SK-N-SH treated with all-trans-retinoic acid at 6 μM for 48 hours (cell line): ENCODE measurements around the gene ZMYND8.
"Not testable (repeated sequence)": the region's sequence is repeated elsewhere in the genome, so short reads cannot be mapped to it uniquely, and the experiment has no call there.

ENCODE experiments used
- ATAC-seq: fragments of 200-7000 bp; cut with Tn5 transposase; 3 replicates; pipeline ENCODE4 v1.9.1; 2020; ENCODE audit warnings: mild to moderate bottlenecking, moderate library complexity
- ARNTL ChIP-seq: fragments of 450-650 bp; formaldehyde crosslinking; IDR thresholded peaks from 2 replicates; pipeline ENCODE4 v1.5.0; 2020; ENCODE audit warnings: low read depth, mild to moderate bottlenecking, moderate library complexity, borderline replicate concordance
- BACH2 ChIP-seq: fragments of 250-450 bp; sonication (Bioruptor Pico); IDR thresholded peaks from 2 replicates; pipeline ENCODE4 v1.9.0; 2021; ENCODE audit warnings: mild to moderate bottlenecking, borderline replicate concordance
- CSDC2 ChIP-seq: fragments of 250-450 bp; sonication (Bioruptor Pico); IDR thresholded peaks from 2 replicates; pipeline ENCODE4 v1.5.0; 2020; ENCODE audit warnings: mild to moderate bottlenecking, moderate library complexity
- CSRNP3 ChIP-seq: fragments of 250-450 bp; sonication (Bioruptor Pico); IDR thresholded peaks from 2 replicates; pipeline ENCODE4 v1.5.1; 2021; ENCODE audit warnings: mild to moderate bottlenecking, moderate library complexity
- GLIS3 ChIP-seq: fragments of 250-450 bp; sonication (Bioruptor Pico); IDR thresholded peaks from 2 replicates; pipeline ENCODE4 v1.5.0; 2020; ENCODE audit warnings: mild to moderate bottlenecking, moderate library complexity
- ISL1 ChIP-seq: fragments of 250-450 bp; sonication (Bioruptor Pico); IDR thresholded peaks from 2 replicates; pipeline ENCODE4 v2.1.2; 2022; ENCODE audit warnings: mild to moderate bottlenecking, moderate library complexity
- OSR1 ChIP-seq: fragments of 250-450 bp; sonication (Bioruptor Pico); IDR thresholded peaks from 2 replicates; pipeline ENCODE4 v1.8.0; 2022; ENCODE audit warnings: moderate library complexity, mild to moderate bottlenecking, inconsistent platforms
- POU6F1 ChIP-seq: fragments of 250-450 bp; sonication (Bioruptor Pico); IDR thresholded peaks from 2 replicates; pipeline ENCODE4 v1.8.0; 2021; ENCODE audit warnings: low read depth, mild to moderate bottlenecking, moderate library complexity, borderline replicate concordance
- PPARA ChIP-seq: fragments of 250-450 bp; sonication (Bioruptor Pico); IDR thresholded peaks from 2 replicates; pipeline ENCODE4 v1.5.0; 2020; ENCODE audit warnings: mild to moderate bottlenecking, borderline replicate concordance
- RARB ChIP-seq: fragments of 250-450 bp; sonication (Bioruptor Pico); IDR thresholded peaks from 2 replicates; pipeline ENCODE4 v1.8.0; 2021; ENCODE audit warnings: mild to moderate bottlenecking, moderate library complexity
- SNAI2 ChIP-seq: fragments of 250-450 bp; sonication (Bioruptor Pico); IDR thresholded peaks from 2 replicates; pipeline ENCODE4 v1.5.0; 2020; ENCODE audit warnings: mild to moderate bottlenecking, moderate library complexity
- TCF4 ChIP-seq: fragments of 250-450 bp; sonication (Bioruptor Pico); IDR thresholded peaks from 2 replicates; pipeline ENCODE4 v1.8.0; 2021; ENCODE audit warnings: mild to moderate bottlenecking, moderate library complexity, borderline replicate concordance
- TOX ChIP-seq: fragments of 250-450 bp; sonication (Bioruptor Pico); IDR thresholded peaks from 2 replicates; pipeline ENCODE4 v1.8.0; 2021; ENCODE audit warnings: mild to moderate bottlenecking, moderate library complexity, borderline replicate concordance
- TSHZ2 ChIP-seq: fragments of 250-450 bp; sonication (Bioruptor Pico); IDR thresholded peaks from 2 replicates; pipeline ENCODE4 v1.5.0; 2020; ENCODE audit warnings: mild to moderate bottlenecking, moderate library complexity
- ZC3H10 ChIP-seq: fragments of 250-450 bp; sonication (Bioruptor Pico); IDR thresholded peaks from 2 replicates; pipeline ENCODE4 v1.5.1; 2021; ENCODE audit warnings: mild to moderate bottlenecking, moderate library complexity
- ZFP30 ChIP-seq: fragments of 450-650 bp; formaldehyde crosslinking; IDR thresholded peaks from 2 replicates; pipeline ENCODE4 v1.5.0; 2022; ENCODE audit warnings: mild to moderate bottlenecking, moderate library complexity
- ZNF565 ChIP-seq: fragments of 450-650 bp; formaldehyde crosslinking; conservative IDR thresholded peaks from 2 replicates; pipeline ENCODE4 v1.5.0; 2020; ENCODE audit warnings: low read depth, mild to moderate bottlenecking, moderate library complexity
- ZNF8 ChIP-seq: fragments of 450-650 bp; formaldehyde crosslinking; IDR thresholded peaks from 2 replicates; pipeline ENCODE4 v1.5.0; 2020; ENCODE audit warnings: mild to moderate bottlenecking, moderate library complexity
- TF ChIP-seq, protein P1 (sequence below): fragments of 250-450 bp; sonication (Bioruptor Pico); IDR thresholded peaks from 2 replicates; pipeline ENCODE4 v1.5.1; 2020; ENCODE audit warnings: low read depth, mild to moderate bottlenecking, moderate library complexity
- TF ChIP-seq, protein P2 (sequence below): fragments of 250-450 bp; sonication (Bioruptor Pico); IDR thresholded peaks from 2 replicates; pipeline ENCODE4 v1.8.0; 2020; ENCODE audit warnings: mild to moderate bottlenecking, moderate library complexity, borderline replicate concordance

Gene ZMYND8

DNA sequence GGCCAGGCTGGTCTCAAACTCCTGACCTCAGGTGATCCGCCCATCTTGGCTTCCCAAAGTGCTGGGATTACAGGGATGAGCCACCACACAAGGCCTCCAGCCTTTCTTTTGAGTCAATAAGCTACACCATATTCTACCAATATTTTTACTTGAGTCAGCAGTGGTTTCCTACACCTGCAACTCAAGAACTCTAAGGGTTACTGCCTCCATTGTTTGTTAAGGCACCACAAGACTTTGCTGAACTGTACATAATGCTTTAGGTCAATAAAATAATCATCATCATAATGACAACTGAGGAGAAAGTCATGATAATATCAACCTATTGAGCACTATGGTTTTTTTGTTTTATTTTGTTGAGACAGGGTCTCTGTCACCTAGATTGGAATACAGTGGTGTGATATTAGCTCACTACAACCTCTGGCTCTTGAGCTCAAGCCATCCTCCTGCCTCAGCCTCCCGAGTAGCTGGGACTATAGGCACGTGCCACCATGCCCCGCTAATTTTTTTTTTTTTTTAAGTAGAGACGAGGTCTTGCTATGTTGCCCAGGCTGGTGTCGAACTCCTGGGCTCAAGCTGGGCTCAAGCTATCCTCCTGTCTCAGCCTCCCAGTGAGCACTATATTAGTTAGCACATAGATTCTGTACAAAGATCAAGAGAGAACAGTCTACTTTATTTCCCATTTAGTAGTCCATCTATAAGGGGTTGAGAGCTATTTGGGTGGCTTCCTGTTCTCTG lies 34.9 kb upstream of the ZMYND8 start:
- ATAC-seq: no peak
- TF ChIP-seq ZNF8 (CRISPR knock-in tag): no peak
- TF ChIP-seq CSDC2 (CRISPR knock-in tag): no peak
- TF ChIP-seq TOX (CRISPR knock-in tag): no peak
- no peak for TF ChIP-seq PPARA
- no peak for TF ChIP-seq ZFP30 (CRISPR knock-in tag)
- TF ChIP-seq ARNTL (CRISPR knock-in tag): no peak
- TF ChIP-seq TSHZ2: no peak
- TF ChIP-seq OSR1 (CRISPR knock-in tag): no peak
- no peak for TF ChIP-seq GLIS3
- TF ChIP-seq, protein P1, sequence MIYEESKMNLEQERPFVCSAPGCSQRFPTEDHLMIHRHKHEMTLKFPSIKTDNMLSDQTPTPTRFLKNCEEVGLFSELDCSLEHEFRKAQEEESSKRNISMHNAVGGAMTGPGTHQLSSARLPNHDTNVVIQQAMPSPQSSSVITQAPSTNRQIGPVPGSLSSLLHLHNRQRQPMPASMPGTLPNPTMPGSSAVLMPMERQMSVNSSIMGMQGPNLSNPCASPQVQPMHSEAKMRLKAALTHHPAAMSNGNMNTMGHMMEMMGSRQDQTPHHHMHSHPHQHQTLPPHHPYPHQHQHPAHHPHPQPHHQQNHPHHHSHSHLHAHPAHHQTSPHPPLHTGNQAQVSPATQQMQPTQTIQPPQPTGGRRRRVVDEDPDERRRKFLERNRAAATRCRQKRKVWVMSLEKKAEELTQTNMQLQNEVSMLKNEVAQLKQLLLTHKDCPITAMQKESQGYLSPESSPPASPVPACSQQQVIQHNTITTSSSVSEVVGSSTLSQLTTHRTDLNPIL (CRISPR knock-in tag): no peak
- no peak for TF ChIP-seq BACH2 (CRISPR knock-in tag)
- TF ChIP-seq ZC3H10 (CRISPR knock-in tag): no peak
- TF ChIP-seq SNAI2 (CRISPR knock-in tag): no peak
- TF ChIP-seq POU6F1 (CRISPR knock-in tag): no peak
- TF ChIP-seq, protein P2, sequence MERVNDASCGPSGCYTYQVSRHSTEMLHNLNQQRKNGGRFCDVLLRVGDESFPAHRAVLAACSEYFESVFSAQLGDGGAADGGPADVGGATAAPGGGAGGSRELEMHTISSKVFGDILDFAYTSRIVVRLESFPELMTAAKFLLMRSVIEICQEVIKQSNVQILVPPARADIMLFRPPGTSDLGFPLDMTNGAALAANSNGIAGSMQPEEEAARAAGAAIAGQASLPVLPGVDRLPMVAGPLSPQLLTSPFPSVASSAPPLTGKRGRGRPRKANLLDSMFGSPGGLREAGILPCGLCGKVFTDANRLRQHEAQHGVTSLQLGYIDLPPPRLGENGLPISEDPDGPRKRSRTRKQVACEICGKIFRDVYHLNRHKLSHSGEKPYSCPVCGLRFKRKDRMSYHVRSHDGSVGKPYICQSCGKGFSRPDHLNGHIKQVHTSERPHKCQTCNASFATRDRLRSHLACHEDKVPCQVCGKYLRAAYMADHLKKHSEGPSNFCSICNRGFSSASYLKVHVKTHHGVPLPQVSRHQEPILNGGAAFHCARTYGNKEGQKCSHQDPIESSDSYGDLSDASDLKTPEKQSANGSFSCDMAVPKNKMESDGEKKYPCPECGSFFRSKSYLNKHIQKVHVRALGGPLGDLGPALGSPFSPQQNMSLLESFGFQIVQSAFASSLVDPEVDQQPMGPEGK (CRISPR knock-in tag): no peak
- TF ChIP-seq CSRNP3 (CRISPR knock-in tag): no peak
- TF ChIP-seq RARB (CRISPR knock-in tag): no peak
- TF ChIP-seq TCF4 (CRISPR knock-in tag): no peak
- TF ChIP-seq ZNF565 (CRISPR knock-in tag): no peak

DNA sequence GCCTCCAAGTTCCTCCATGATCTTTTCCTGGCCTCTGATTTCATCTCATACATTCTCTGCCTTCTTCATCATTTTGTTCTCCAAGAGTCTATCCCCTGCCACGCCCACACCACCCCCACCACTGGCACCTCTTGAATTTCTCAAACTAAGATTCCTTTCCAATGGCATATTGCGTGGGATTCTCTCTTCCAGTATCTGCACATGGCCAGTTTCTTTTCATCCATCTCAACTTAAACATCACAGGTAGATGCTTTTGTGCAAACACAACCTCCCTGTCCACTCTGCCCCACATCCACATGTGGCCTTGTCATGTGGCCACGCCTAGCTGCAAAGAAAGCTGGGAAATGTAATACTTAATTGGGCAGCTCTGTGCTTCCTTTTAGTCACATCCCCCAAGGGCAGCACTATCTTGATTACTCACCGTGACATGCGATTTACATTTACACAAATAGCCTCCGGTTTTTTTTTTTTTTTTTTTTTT lies 33.4 kb upstream of the ZMYND8 start:
- ATAC-seq: no peak
- TF ChIP-seq ZC3H10 (CRISPR knock-in tag): no peak
- no peak for TF ChIP-seq TCF4 (CRISPR knock-in tag)
- TF ChIP-seq, protein P2 (CRISPR knock-in tag): no peak
- TF ChIP-seq ZNF8 (CRISPR knock-in tag): no peak
- TF ChIP-seq ISL1 (CRISPR knock-in tag): no peak
- no peak for TF ChIP-seq PPARA
- TF ChIP-seq ZFP30 (CRISPR knock-in tag): no peak
- TF ChIP-seq, all 23 proteins: peak for 0

GRCh38 chr20:47385968-47386367 lies 29.5 kb upstream of the ZMYND8 start:
- not testable (repeated sequence) for ATAC-seq
